HCT116 (cell line): ENCODE data around the gene C1orf50. TPM values are rescaled to one million over a fixed set of nuclear protein-coding genes. Genes with fewer than 3 reads are reported as not detected.

ENCODE experiments used
- ATAC-seq: fragments of 200-7000 bp; cut with Tn5 transposase; 2 replicates; pipeline ENCODE4 v1.9.1; 2020; ENCODE audit warnings: mild to moderate bottlenecking, moderate library complexity
- BruUV-seq: library from RNA; stranded (reverse); fragments of 400-500 nt; replicated peaks from 2 replicates; lab custom pipeline; 2021; lab: Mats Ljungman, UMichigan
- CTCF ChIA-PET: fragments of 300-600 bp; sonication (Branson Sonifier 250); formaldehyde crosslinking; loops from one replicate; lab custom pipeline; 2021; ENCODE audit warnings: antibody characterized with exemption; lab: Charles Lee
- POLR2A ChIA-PET: fragments of 300-600, 350-600 bp; sonication (Branson Sonifier 250); formaldehyde crosslinking; loops from one replicate; lab custom pipeline; 2021; ENCODE audit warnings: antibody characterized with exemption; lab: Charles Lee
- RAD21 ChIA-PET, 2 experiments: fragments of 300-600 bp; sonication (Branson Sonifier 250); formaldehyde crosslinking; loops; one replicate each; lab custom pipeline; 2023; ENCODE audit warnings: low total read pairs in 2 of 2; ENCODE audit not compliant: uncharacterized antibody in 2 of 2, unreplicated experiment in 2 of 2, low non-redundant PET in 1 of 2; lab: Charles Lee
- DNase-seq: peaks from one replicate; pipeline ENCODE4 v3.0.0-alpha.2; 2010; ENCODE audit warnings: low read depth, low spot score
- H2AFZ ChIP-seq: fragments of 200-600 bp; shearing (Covaris generic), sonication (generic); 2 replicates; pipeline ENCODE4 v1.6.1; 2017; ENCODE audit warnings: low read depth, mixed run types, mixed read lengths, antibody characterized with exemption, low read length; ENCODE audit not compliant: poor library complexity, severe bottlenecking
- H3K27ac ChIP-seq: 2 replicates; pipeline ENCODE4 v1.5.1; 2012; ENCODE audit warnings: low read depth, low read length
- H3K27me3 ChIP-seq: fragments of 200-600 bp; sonication (generic); 2 replicates; pipeline ENCODE4 v1.6.1; 2016; ENCODE audit warnings: mixed run types, low read length, mixed read lengths; ENCODE audit not compliant: insufficient read depth
- H3K36me3 ChIP-seq, 2 experiments: fragments of 200-500 bp in 1 of 2; fragments of 200-600 bp in 1 of 2; sonication (Bioruptor generic) in 1 of 2; sonication (generic) in 1 of 2; 2 replicates each; pipeline versions ENCODE4 v1.5.1 to v1.6.1; 2014 to 2016; ENCODE audit warnings: low read length in 2 of 2, inconsistent platforms in 1 of 2, mixed read lengths in 1 of 2, mixed run types in 1 of 2; ENCODE audit not compliant: insufficient read depth in 2 of 2, control insufficient read depth in 1 of 2
- H3K4me1 ChIP-seq, 2 experiments: fragments of 200-600 bp in 1 of 2; sonication (generic) in 1 of 2; 2 replicates each; pipeline versions ENCODE4 v1.5.1 to v1.6.1; 2012 to 2017; ENCODE audit warnings: low read length in 2 of 2, inconsistent platforms in 1 of 2, mild to moderate bottlenecking in 1 of 2, mixed read lengths in 1 of 2, mixed run types in 1 of 2, moderate library complexity in 1 of 2; ENCODE audit not compliant: insufficient read depth in 2 of 2, control insufficient read depth in 1 of 2
- H3K4me2 ChIP-seq: fragments of 200-600 bp; sonication (generic); 2 replicates; pipeline ENCODE4 v1.6.1; 2017; ENCODE audit warnings: mixed run types, low read length, mixed read lengths
- H3K4me3 ChIP-seq, 2 experiments: fragments of 200-600 bp in 1 of 2; sonication (generic) in 1 of 2; replicated peaks in 1 of 2; 2 replicates each; pipeline ENCODE4 v1.5.1; 2011 to 2016; ENCODE audit warnings: low read length in 2 of 2, control low read depth in 1 of 2, low read depth in 1 of 2, mild to moderate bottlenecking in 1 of 2, mixed read lengths in 1 of 2, mixed run types in 1 of 2
- H3K79me2 ChIP-seq: fragments of 200-600 bp; sonication (generic); 2 replicates; pipeline ENCODE4 v1.6.1; 2017; ENCODE audit warnings: mild to moderate bottlenecking, mixed run types, low read length, moderate library complexity, mixed read lengths; ENCODE audit not compliant: insufficient read depth
- H3K9ac ChIP-seq: fragments of 200-600 bp; sonication (generic); 2 replicates; pipeline ENCODE4 v1.6.1; 2016; ENCODE audit warnings: low read length, mixed read lengths
- H3K9me2 ChIP-seq: fragments of 200-600 bp; sonication (generic), shearing (Covaris generic); 2 replicates; pipeline ENCODE4 v1.6.1; 2017; ENCODE audit warnings: mixed run types, mild to moderate bottlenecking, moderate library complexity; ENCODE audit not compliant: insufficient read depth
- H3K9me3 ChIP-seq, 2 experiments: fragments of 200-500 bp in 1 of 2; fragments of 200-600 bp in 1 of 2; sonication (Bioruptor generic) in 1 of 2; sonication (generic) in 1 of 2; 2 replicates each; pipeline ENCODE4 v1.6.1; 2014 to 2017; ENCODE audit warnings: low read length in 2 of 2, mixed read lengths in 2 of 2, inconsistent platforms in 1 of 2, low read depth in 1 of 2, mild to moderate bottlenecking in 1 of 2, mixed run types in 1 of 2, moderate library complexity in 1 of 2; ENCODE audit not compliant: control insufficient read depth in 1 of 2, insufficient read depth in 1 of 2
- H4K20me1 ChIP-seq: fragments of 200-600 bp; sonication (generic), shearing (Covaris generic); 2 replicates; pipeline ENCODE4 v1.6.1; 2017; ENCODE audit warnings: mixed run types, mild to moderate bottlenecking, moderate library complexity; ENCODE audit not compliant: insufficient read depth
- CEBPB ChIP-seq: IDR thresholded peaks from 2 replicates; pipeline ENCODE4 v1.6.1; 2012; ENCODE audit warnings: low read depth
- ELF1 ChIP-seq: IDR thresholded peaks from 2 replicates; pipeline ENCODE4 v1.6.1; 2012; ENCODE audit warnings: low read depth, borderline replicate concordance
- EZH2 ChIP-seq: fragments of 200-600 bp; sonication (generic); IDR thresholded peaks from 2 replicates; pipeline ENCODE4 v1.6.1; 2017; ENCODE audit warnings: antibody characterized with exemption, mixed run types
- JUND ChIP-seq: IDR thresholded peaks from 2 replicates; pipeline ENCODE4 v1.6.1; 2012
- POLR2A ChIP-seq: IDR thresholded peaks from 2 replicates; pipeline ENCODE4 v1.7.0; 2011; ENCODE audit warnings: borderline replicate concordance; ENCODE audit not compliant: insufficient read depth, insufficient read length; ENCODE audit errors: extremely low read depth
- SIN3A ChIP-seq: IDR thresholded peaks from 2 replicates; pipeline ENCODE4 v1.6.1; 2012; ENCODE audit warnings: low read depth
- SP1 ChIP-seq: IDR thresholded peaks from 2 replicates; pipeline ENCODE4 v1.6.1; 2012; ENCODE audit warnings: low read depth
- YY1 ChIP-seq: IDR thresholded peaks from 2 replicates; pipeline ENCODE4 v1.6.1; 2011; ENCODE audit warnings: low read length, low read depth, moderate library complexity, mild to moderate bottlenecking; ENCODE audit not compliant: insufficient replicate concordance; ENCODE audit errors: extremely low read depth
- ZNF274 ChIP-seq: fragments of 200-500 bp; sonication (Bioruptor generic); IDR thresholded peaks from 2 replicates; pipeline ENCODE4 v1.6.1; 2014; ENCODE audit warnings: mild to moderate bottlenecking, low read depth, low read length, inconsistent platforms
- intact Hi-C: fragments of 100-400 bp; cut with micrococcal nuclease; formaldehyde crosslinking; loops from 2 replicates; pipeline ENCODE4 v1.10.0; 2022
- total RNA-seq: library from RNA; stranded (reverse); gene quantifications from one replicate; pipeline ENCODE4 v1.2.1, GENCODE V29; 2021; ENCODE audit not compliant: unreplicated experiment
- TF ChIP-seq, protein P1 (sequence below): IDR thresholded peaks from 2 replicates; pipeline ENCODE4 v1.6.1; 2011; ENCODE audit warnings: mild to moderate bottlenecking, low read length, moderate library complexity; ENCODE audit not compliant: insufficient replicate concordance; ENCODE audit errors: extremely low read depth
- TF ChIP-seq, protein P2 (sequence below): IDR thresholded peaks from 2 replicates; pipeline ENCODE4 v1.6.1; 2012

Gene C1orf50
- total RNA-seq, 1 experiment from 2014 or later: 5.8 TPM

- ChIA-PET POLR2A (no interaction called here), RAD21 (no interaction called here), CTCF (no interaction called here)
- H3K9me3 ChIP-seq: no peaks in the 10 kb centered on the region
- H3K79me2 ChIP-seq: no peaks in the 10 kb centered on the region
- no peak overlapping the region for H3K4me3 ChIP-seq
- BruUV-seq: no TSS peak
- H3K36me3 ChIP-seq: no peaks in the 10 kb centered on the region
- no peak overlapping the region for H3K9ac ChIP-seq
- H4K20me1 ChIP-seq: no peaks in the 10 kb centered on the region
- intact Hi-C loops: loop anchor here (10.0 kb wide), 2 partner anchors 392 to 562 kb away; no protein-coding TSS in a partner anchor
- H3K4me1 ChIP-seq: peaks cover 0 to 6% of the 10 kb centered on the region in 2 experiments; a peak in 3 of 4 replicates
- no peak for ATAC-seq
- no peak overlapping the region for H2AFZ ChIP-seq
- H3K27ac ChIP-seq: no peak overlapping the region; the same call in 1 of the 2 replicates
- no peak overlapping the region for H3K4me2 ChIP-seq
- H3K27me3 ChIP-seq: no peaks in the 10 kb centered on the region
- H3K9me2 ChIP-seq: no peaks in the 10 kb centered on the region
- DNase-seq: no peak
- TF ChIP-seq SIN3A: no peak
- TF ChIP-seq ELF1: no peak
- no peak for TF ChIP-seq JUND
- no peak for TF ChIP-seq POLR2A
- TF ChIP-seq, protein P1, sequence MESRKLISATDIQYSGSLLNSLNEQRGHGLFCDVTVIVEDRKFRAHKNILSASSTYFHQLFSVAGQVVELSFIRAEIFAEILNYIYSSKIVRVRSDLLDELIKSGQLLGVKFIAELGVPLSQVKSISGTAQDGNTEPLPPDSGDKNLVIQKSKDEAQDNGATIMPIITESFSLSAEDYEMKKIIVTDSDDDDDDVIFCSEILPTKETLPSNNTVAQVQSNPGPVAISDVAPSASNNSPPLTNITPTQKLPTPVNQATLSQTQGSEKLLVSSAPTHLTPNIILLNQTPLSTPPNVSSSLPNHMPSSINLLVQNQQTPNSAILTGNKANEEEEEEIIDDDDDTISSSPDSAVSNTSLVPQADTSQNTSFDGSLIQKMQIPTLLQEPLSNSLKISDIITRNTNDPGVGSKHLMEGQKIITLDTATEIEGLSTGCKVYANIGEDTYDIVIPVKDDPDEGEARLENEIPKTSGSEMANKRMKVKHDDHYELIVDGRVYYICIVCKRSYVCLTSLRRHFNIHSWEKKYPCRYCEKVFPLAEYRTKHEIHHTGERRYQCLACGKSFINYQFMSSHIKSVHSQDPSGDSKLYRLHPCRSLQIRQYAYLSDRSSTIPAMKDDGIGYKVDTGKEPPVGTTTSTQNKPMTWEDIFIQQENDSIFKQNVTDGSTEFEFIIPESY: no peak
- TF ChIP-seq SP1: no peak
- TF ChIP-seq YY1: no peak
- no peak for TF ChIP-seq CEBPB
- TF ChIP-seq EZH2: no peak
- TF ChIP-seq, protein P2, sequence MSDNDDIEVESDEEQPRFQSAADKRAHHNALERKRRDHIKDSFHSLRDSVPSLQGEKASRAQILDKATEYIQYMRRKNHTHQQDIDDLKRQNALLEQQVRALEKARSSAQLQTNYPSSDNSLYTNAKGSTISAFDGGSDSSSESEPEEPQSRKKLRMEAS: no peak
- TF ChIP-seq ZNF274: no peak
Observed at GRCh38 chr1:42736571-42737200, 30.4 kb upstream of the C1orf50 start.
